ENCODE results near the gene SDHC.

DNA sequence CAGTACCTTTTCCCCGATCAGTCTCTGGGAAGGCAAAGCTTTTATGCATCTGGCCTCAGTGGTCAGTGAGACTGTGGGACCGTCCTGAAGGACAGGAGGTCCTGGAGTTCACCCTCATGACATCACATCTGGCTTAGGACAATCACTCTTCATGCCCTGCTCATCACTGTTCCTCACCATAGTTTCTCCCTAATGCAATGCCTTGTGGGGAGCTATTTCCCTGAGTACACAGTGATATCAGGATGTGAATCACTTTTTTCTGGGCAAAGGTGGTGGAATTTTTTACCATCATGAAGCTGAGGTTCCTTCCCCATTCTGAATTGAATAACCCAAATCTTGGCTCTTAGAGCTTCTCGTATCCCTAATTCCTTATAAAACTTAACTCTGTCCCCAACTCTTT is 88.3 kb downstream of the SDHC start:
- no peak for TF ChIP-seq POLR2AphosphoS5 (IDR thresholded peaks at IDR 0.05; ENCODE audit: borderline replicate concordance, low read depth, low read length)
- TF ChIP-seq FOXP2 (optimal IDR thresholded peaks at IDR 0.05; ENCODE audit: control extremely low read depth, extremely low read length, insufficient read depth) = no peak
- no peak for TF ChIP-seq EZH2 (IDR thresholded peaks at IDR 0.05)
